GM23338 (cell line): ENCODE results near the gene GALNT14. TPM values are rescaled to one million over a fixed set of nuclear protein-coding genes. Genes with fewer than 3 reads are reported as not detected.

Experiments used
- ATAC-seq: fragments of 200-7000 bp; cut with Tn5 transposase; 3 replicates; pipeline ENCODE4 v1.9.1; 2020
- DNase-seq: peaks from one replicate; pipeline ENCODE4 v3.0.0-alpha.2; 2015; ENCODE audit warnings: low spot score
- H2AFZ ChIP-seq: fragments of 200-600 bp; sonication (generic); 2 replicates; pipeline ENCODE4 v1.8.0; 2016; ENCODE audit warnings: antibody characterized with exemption, mild to moderate bottlenecking, moderate library complexity
- H3F3A ChIP-seq: fragments of 200-600 bp; sonication (generic); replicated peaks from 2 replicates; pipeline ENCODE4 v1.8.0; 2017; ENCODE audit warnings: antibody characterized with exemption, mixed run types, low read depth
- H3K27ac ChIP-seq: fragments of 200-600 bp; sonication (generic); 2 replicates; pipeline ENCODE4 v1.6.1; 2016; ENCODE audit warnings: low read depth
- H3K27me3 ChIP-seq: fragments of 200-600 bp; sonication (generic); 2 replicates; pipeline ENCODE4 v1.8.0; 2016; ENCODE audit warnings: mild to moderate bottlenecking, mixed run types, moderate library complexity; ENCODE audit not compliant: insufficient read depth
- H3K36me3 ChIP-seq: fragments of 200-600 bp; sonication (generic); 2 replicates; pipeline ENCODE4 v1.8.0; 2016; ENCODE audit warnings: mild to moderate bottlenecking; ENCODE audit not compliant: insufficient read depth
- H3K4me1 ChIP-seq: fragments of 200-600 bp; sonication (generic); 2 replicates; pipeline ENCODE4 v1.8.0; 2016; ENCODE audit warnings: mild to moderate bottlenecking, moderate library complexity; ENCODE audit not compliant: insufficient read depth
- H3K4me2 ChIP-seq: fragments of 200-600 bp; sonication (generic); 2 replicates; pipeline ENCODE4 v1.7.1; 2017; ENCODE audit warnings: mixed run types
- H3K4me3 ChIP-seq: fragments of 200-600 bp; sonication (generic); 2 replicates; pipeline ENCODE4 v1.6.1; 2016; ENCODE audit warnings: mixed run types
- H3K79me2 ChIP-seq: fragments of 200-600 bp; sonication (generic); replicated peaks from 2 replicates; pipeline ENCODE4 v1.8.0; 2017; ENCODE audit warnings: mild to moderate bottlenecking; ENCODE audit not compliant: insufficient read depth
- H3K9me2 ChIP-seq: fragments of 200-600 bp; sonication (generic); 2 replicates; pipeline ENCODE4 v1.8.0; 2017; ENCODE audit not compliant: insufficient read depth
- H4K20me1 ChIP-seq: fragments of 200-600 bp; sonication (generic); replicated peaks from 2 replicates; pipeline ENCODE4 v1.8.0; 2017; ENCODE audit warnings: mild to moderate bottlenecking; ENCODE audit not compliant: insufficient read depth
- H3K27ac Mint-ChIP-seq: 2 replicates; pipeline ENCODE4 v1.8.0; 2020; ENCODE audit warnings: inconsistent platforms, mild to moderate bottlenecking, moderate library complexity, mixed read lengths
- H3K27me3 Mint-ChIP-seq: 3 replicates; pipeline ENCODE4 v1.8.0; 2022; ENCODE audit warnings: low read depth, mild to moderate bottlenecking, moderate library complexity, mixed read lengths, inconsistent platforms; ENCODE audit not compliant: insufficient read depth, poor library complexity
- H3K36me3 Mint-ChIP-seq: 3 replicates; pipeline ENCODE4 v1.8.0; 2021; ENCODE audit warnings: low read depth, mild to moderate bottlenecking, inconsistent platforms, moderate library complexity, mixed read lengths
- H3K4me1 Mint-ChIP-seq: 3 replicates; pipeline ENCODE4 v1.8.0; 2020; ENCODE audit warnings: mild to moderate bottlenecking, inconsistent platforms, mixed read lengths
- H3K4me3 Mint-ChIP-seq: 3 replicates; pipeline ENCODE4 v1.8.0; 2021; ENCODE audit warnings: moderate library complexity, mild to moderate bottlenecking, inconsistent platforms, mixed read lengths
- H3K9me3 Mint-ChIP-seq: 3 replicates; pipeline ENCODE4 v1.8.0; 2020; ENCODE audit warnings: moderate library complexity, mild to moderate bottlenecking, inconsistent platforms, mixed read lengths
- CREB1 ChIP-seq: fragments of 250-450 bp; sonication (Bioruptor Pico); IDR thresholded peaks from 2 replicates; pipeline ENCODE4 v1.5.0; 2020; ENCODE audit warnings: low read depth, mild to moderate bottlenecking, moderate library complexity
- CTCF ChIP-seq, 2 experiments: fragments of 200-600 bp in 1 of 2; sonication (generic) in 1 of 2; conservative IDR thresholded peaks; 2 replicates each; pipeline versions ENCODE4 v1.5.1 to v1.6.1; 2016 to 2017; ENCODE audit warnings: antibody characterized with exemption in 2 of 2, low read depth in 2 of 2, mild to moderate bottlenecking in 2 of 2, moderate library complexity in 1 of 2
- ETS1 ChIP-seq: IDR thresholded peaks from 2 replicates; pipeline ENCODE4 v1.6.1; 2016; ENCODE audit warnings: antibody characterized with exemption
- EZH2 ChIP-seq: fragments of 200-600 bp; sonication (generic); IDR thresholded peaks from one replicate; pipeline ENCODE4 v1.8.0; 2017; ENCODE audit warnings: antibody characterized with exemption, mild to moderate bottlenecking, low read depth; ENCODE audit not compliant: unreplicated experiment
- EZH2phosphoT487 ChIP-seq: fragments of 200-600 bp; sonication (generic); IDR thresholded peaks from one replicate; pipeline ENCODE4 v1.8.1; 2018; ENCODE audit warnings: antibody characterized with exemption; ENCODE audit not compliant: unreplicated experiment
- JUNB ChIP-seq: IDR thresholded peaks from one replicate; pipeline ENCODE4 v1.6.1; 2016; ENCODE audit warnings: antibody characterized with exemption; ENCODE audit not compliant: unreplicated experiment
- NANOG ChIP-seq: IDR thresholded peaks from 2 replicates; pipeline ENCODE4 v1.6.1; 2016; ENCODE audit warnings: antibody characterized with exemption, borderline replicate concordance
- POLR2AphosphoS5 ChIP-seq: IDR thresholded peaks from 2 replicates; pipeline ENCODE4 v1.6.1; 2016; ENCODE audit warnings: antibody characterized with exemption, low read depth
- REST ChIP-seq: IDR thresholded peaks from one replicate; pipeline ENCODE4 v1.6.1; 2018; ENCODE audit warnings: antibody characterized with exemption; ENCODE audit not compliant: unreplicated experiment
- STAT1 ChIP-seq: IDR thresholded peaks from one replicate; pipeline ENCODE4 v1.6.1; 2016; ENCODE audit warnings: antibody characterized with exemption; ENCODE audit not compliant: unreplicated experiment
- ZNF114 ChIP-seq: fragments of 250-450 bp; sonication (Bioruptor Pico); IDR thresholded peaks from 2 replicates; pipeline ENCODE4 v1.5.0; 2020; ENCODE audit warnings: mild to moderate bottlenecking, moderate library complexity
- ZNF331 ChIP-seq: fragments of 250-450 bp; sonication (Bioruptor Pico); IDR thresholded peaks from 2 replicates; pipeline ENCODE4 v1.5.0; 2020; ENCODE audit warnings: low read depth, mild to moderate bottlenecking, moderate library complexity
- ZNF462 ChIP-seq: fragments of 250-450 bp; sonication (Bioruptor Pico); IDR thresholded peaks from 2 replicates; pipeline ENCODE4 v1.5.0; 2020; ENCODE audit warnings: mild to moderate bottlenecking, moderate library complexity
- polyA plus RNA-seq: library from polyadenylated mRNA; unstranded; fragments of >200 nt; fragmentation: Nextera tagmentation; extraction: Ambion mirVana; gene quantifications from 2 replicates; pipeline ENCODE4 v1.2.1, GENCODE V29; 2016
- total RNA-seq: library from RNA; depleted of rRNA; stranded (reverse); fragments of >200 nt; shearing (Covaris generic); gene quantifications from 2 replicates; pipeline ENCODE4 v1.2.3, GENCODE V29; 2014

GALNT14 gene
- total and polyA plus RNA-seq, 2 experiments from 2014 or later, result 5.4 to 7.7 TPM

GRCh38 chr2:31049264-31049663 lies 89.0 kb downstream of the GALNT14 start:
- no peaks in the 10 kb centered on the region for H3K4me1 Mint-ChIP-seq
- no peaks in the 10 kb centered on the region for H3K79me2 ChIP-seq
- no peak overlapping the region for H3K4me2 ChIP-seq
- H3K36me3 ChIP-seq, result no peaks in the 10 kb centered on the region
- no peaks in the 10 kb centered on the region for H3K36me3 Mint-ChIP-seq
- no peaks in the 10 kb centered on the region for H3F3A ChIP-seq
- no peak overlapping the region for H3K4me3 Mint-ChIP-seq
- H3K4me3 ChIP-seq, result no peak overlapping the region
- no peak for DNase-seq
- H3K27ac ChIP-seq, result no peak overlapping the region
- no peaks in the 10 kb centered on the region for H4K20me1 ChIP-seq
- no peaks in the 10 kb centered on the region for H3K27me3 ChIP-seq
- H2AFZ ChIP-seq, result no peak overlapping the region
- no peaks in the 10 kb centered on the region for H3K4me1 ChIP-seq
- ATAC-seq, result no peak
- TF ChIP-seq CTCF (conservative IDR thresholded peaks at IDR 0.05; ENCODE audit: low read depth in 2 of 2), result no peak
- TF ChIP-seq REST, result no peak
- no peak for TF ChIP-seq EZH2
- TF ChIP-seq JUNB, result no peak
- TF ChIP-seq POLR2AphosphoS5, result no peak
- no peak for TF ChIP-seq ETS1
- TF ChIP-seq STAT1, result no peak
- no peak for TF ChIP-seq ZNF114 (CRISPR knock-in tag)
- TF ChIP-seq ZNF331 (CRISPR knock-in tag), result no peak
- TF ChIP-seq EZH2phosphoT487, result no peak
- TF ChIP-seq NANOG, result no peak
- TF ChIP-seq ZNF462 (CRISPR knock-in tag), result no peak
- TF ChIP-seq CREB1 (CRISPR knock-in tag), result no peak
- no peaks in the 10 kb centered on the region for H3K9me3 Mint-ChIP-seq
- H3K9me2 ChIP-seq, result peaks cover 9% of the 10 kb centered on the region
- peaks cover 2% of the 10 kb centered on the region for H3K27me3 Mint-ChIP-seq
- H3K27ac Mint-ChIP-seq, result no peak overlapping the region; the same call in 1 of the 2 replicates
